CD4-positive, alpha-beta T cell (primary cell): ENCODE data around the gene C16orf87. TPM values are rescaled to one million over a fixed set of nuclear protein-coding genes. Genes with fewer than 3 reads are reported as not detected.

Experiments
- ATAC-seq: fragments of 200-7000 bp; cut with Tn5 transposase; one replicate; pipeline ENCODE4 v1.10.0; 2022; ENCODE audit warnings: mild to moderate bottlenecking; ENCODE audit not compliant: poor library complexity
- CTCF ChIA-PET: fragments of 350-600 bp; sonication (Branson Sonifier 250); formaldehyde crosslinking; loops from one replicate; lab custom pipeline; 2021; ENCODE audit warnings: antibody characterized with exemption, inconsistent platforms; lab: Charles Lee
- POLR2A ChIA-PET: fragments of 350-600 bp; sonication (Branson Sonifier 250); formaldehyde crosslinking; loops from one replicate; lab custom pipeline; 2021; ENCODE audit warnings: antibody characterized with exemption, inconsistent platforms; lab: Charles Lee
- DNase-seq, 14 experiments: peaks; one replicate each; pipeline ENCODE4 v3.0.0-alpha.2; 2013 to 2020; ENCODE audit warnings: mixed read lengths in 2 of 14
- H3K27ac ChIP-seq, 2 donors: one replicate each; pipeline versions ENCODE4 v1.5.1 to v1.7.0; 2013; ENCODE audit warnings: low read length in 2 of 2, low read depth in 1 of 2, mild to moderate bottlenecking in 1 of 2
- H3K27me3 ChIP-seq, 2 experiments: 1 replicate in 1 of 2; 2 replicates in 1 of 2; pipeline versions ENCODE4 v1.6.1 to v1.7.0; 2013; ENCODE audit warnings: low read length in 2 of 2, control low read depth in 1 of 2, mild to moderate bottlenecking in 1 of 2, moderate library complexity in 1 of 2; ENCODE audit not compliant: insufficient read depth in 2 of 2, control insufficient read depth in 1 of 2
- H3K36me3 ChIP-seq: one replicate; pipeline ENCODE4 v1.6.1; 2013; ENCODE audit warnings: low read length, control low read depth; ENCODE audit not compliant: insufficient read depth
- H3K4me1 ChIP-seq: one replicate; pipeline ENCODE4 v1.6.1; 2013; ENCODE audit warnings: low read length, control low read depth; ENCODE audit not compliant: insufficient read depth
- H3K4me3 ChIP-seq: one replicate; pipeline ENCODE4 v1.5.1; 2013; ENCODE audit warnings: mild to moderate bottlenecking, low read length, moderate library complexity
- H3K9me3 ChIP-seq, 2 experiments: 1 replicate in 1 of 2; 2 replicates in 1 of 2; pipeline versions ENCODE4 v1.6.1 to v1.7.0; 2013; ENCODE audit warnings: low read length in 2 of 2, mild to moderate bottlenecking in 2 of 2, control low read depth in 1 of 2, moderate library complexity in 1 of 2; ENCODE audit not compliant: control insufficient read depth in 1 of 2, insufficient read depth in 1 of 2
- H3K27ac Mint-ChIP-seq: one replicate; pipeline ENCODE4 v1.8.0; 2020; ENCODE audit warnings: mixed read lengths
- H3K27me3 Mint-ChIP-seq: one replicate; pipeline ENCODE4 v1.8.0; 2021; ENCODE audit warnings: mixed read lengths
- H3K36me3 Mint-ChIP-seq: one replicate; pipeline ENCODE4 v1.8.0; 2021; ENCODE audit warnings: low read depth, mixed read lengths
- H3K4me1 Mint-ChIP-seq: one replicate; pipeline ENCODE4 v1.8.0; 2021; ENCODE audit warnings: low read depth, mixed read lengths
- H3K4me3 Mint-ChIP-seq: one replicate; pipeline ENCODE4 v1.8.0; 2020; ENCODE audit warnings: mild to moderate bottlenecking, mixed read lengths
- H3K9me3 Mint-ChIP-seq: one replicate; pipeline ENCODE4 v1.8.0; 2020; ENCODE audit warnings: mixed read lengths
- intact Hi-C, 2 experiments: fragments of 100-400 bp; cut with DNase I in 1 of 2; cut with micrococcal nuclease in 1 of 2; formaldehyde crosslinking; loops; one replicate each; pipeline versions ENCODE4 v1.15.1 to v1.9.0; 2023 to 2025; cut with DNase I, micrococcal nuclease
- total RNA-seq, 174 experiments: library from RNA in 2 of 174; stranded (reverse) in 2 of 174; gene quantifications; one replicate each; pipeline ENCODE4 v1.2.3 and lab custom pipeline; 2021 to 2026
- TF ChIP-seq, protein P1 (sequence below): fragments of 200-600 bp; IDR thresholded peaks from one replicate; pipeline ENCODE4 v1.8.0; 2022; ENCODE audit warnings: antibody characterized with exemption, mild to moderate bottlenecking

The C16orf87 gene
- total RNA-seq, 2 experiments from 2014 or later: 20.6 to 22.6 TPM

DNA sequence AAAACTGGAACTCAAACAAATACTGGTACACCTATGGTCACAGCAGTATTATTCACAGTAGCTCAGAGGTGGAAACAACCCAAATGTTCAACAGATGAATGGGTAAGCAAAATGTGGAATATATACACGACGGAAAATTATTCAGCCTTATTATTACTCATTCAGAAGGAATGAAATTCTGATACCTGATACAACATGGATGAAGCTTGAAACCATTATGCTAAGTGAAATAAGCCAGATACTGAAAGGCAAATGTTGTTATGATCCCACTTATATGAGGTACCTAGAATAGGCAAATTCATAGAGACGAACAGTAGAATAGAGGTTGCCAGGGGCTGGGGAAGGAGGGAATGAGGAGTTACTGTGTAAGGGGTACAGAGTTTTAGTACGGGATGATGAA, 55.8 kb downstream of the C16orf87 start:
- Histone ChIP-seq H3K4me3 (no peak overlapping the region), H3K27me3 (no peaks in the 10 kb centered on the region), H3K4me1 (no peaks in the 10 kb centered on the region), H3K9me3 (peaks cover 0 to 11% of the 10 kb centered on the region in 2 experiments), H3K36me3 (no peaks in the 10 kb centered on the region), H3K27ac (no peak overlapping the region)
- Mint-ChIP-seq H3K4me3 (no peak overlapping the region), H3K27ac (no peak overlapping the region), H3K4me1 (no peaks in the 10 kb centered on the region), H3K36me3 (no peaks in the 10 kb centered on the region), H3K9me3 (no peaks in the 10 kb centered on the region), H3K27me3 (no peaks in the 10 kb centered on the region)
- DNase-seq (no peak), ATAC-seq (no peak)
- ChIA-PET CTCF (interaction anchor here (1.3 kb wide), 1 partner anchor 10 kb away, joined by 5 read pairs; no protein-coding TSS in a partner anchor), POLR2A (no interaction called here)
- intact Hi-C loops: loop anchor here in 1 of 2 experiments (5.0 kb wide), 1 partner anchor 68 kb away; no protein-coding TSS in a partner anchor
- TF ChIP-seq, protein P1, sequence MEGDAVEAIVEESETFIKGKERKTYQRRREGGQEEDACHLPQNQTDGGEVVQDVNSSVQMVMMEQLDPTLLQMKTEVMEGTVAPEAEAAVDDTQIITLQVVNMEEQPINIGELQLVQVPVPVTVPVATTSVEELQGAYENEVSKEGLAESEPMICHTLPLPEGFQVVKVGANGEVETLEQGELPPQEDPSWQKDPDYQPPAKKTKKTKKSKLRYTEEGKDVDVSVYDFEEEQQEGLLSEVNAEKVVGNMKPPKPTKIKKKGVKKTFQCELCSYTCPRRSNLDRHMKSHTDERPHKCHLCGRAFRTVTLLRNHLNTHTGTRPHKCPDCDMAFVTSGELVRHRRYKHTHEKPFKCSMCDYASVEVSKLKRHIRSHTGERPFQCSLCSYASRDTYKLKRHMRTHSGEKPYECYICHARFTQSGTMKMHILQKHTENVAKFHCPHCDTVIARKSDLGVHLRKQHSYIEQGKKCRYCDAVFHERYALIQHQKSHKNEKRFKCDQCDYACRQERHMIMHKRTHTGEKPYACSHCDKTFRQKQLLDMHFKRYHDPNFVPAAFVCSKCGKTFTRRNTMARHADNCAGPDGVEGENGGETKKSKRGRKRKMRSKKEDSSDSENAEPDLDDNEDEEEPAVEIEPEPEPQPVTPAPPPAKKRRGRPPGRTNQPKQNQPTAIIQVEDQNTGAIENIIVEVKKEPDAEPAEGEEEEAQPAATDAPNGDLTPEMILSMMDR: no peak

DNA sequence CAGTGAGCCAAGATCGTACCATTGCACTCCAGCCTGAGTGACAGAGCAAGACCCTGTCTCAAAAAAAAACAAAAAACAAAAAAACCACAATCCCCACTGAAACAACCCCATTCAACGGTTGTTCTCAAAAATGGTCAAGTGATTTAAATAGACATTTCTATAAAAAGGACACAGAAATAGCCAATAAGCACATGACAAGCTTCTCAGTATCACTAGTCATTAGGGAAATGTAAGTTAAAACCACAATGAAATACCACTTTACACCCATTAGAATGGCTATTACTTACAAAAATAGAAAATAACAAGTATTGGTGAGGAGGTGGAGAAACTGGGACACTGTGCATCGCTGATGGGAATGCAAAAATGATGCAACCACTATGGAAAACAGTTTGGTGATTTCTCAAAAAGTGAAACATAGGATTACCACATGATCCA, 56.2 kb downstream of the C16orf87 start:
- Histone ChIP-seq H3K27ac (no peak overlapping the region), H3K4me3 (no peak overlapping the region), H3K27me3 (no peaks in the 10 kb centered on the region), H3K36me3 (no peaks in the 10 kb centered on the region), H3K4me1 (no peaks in the 10 kb centered on the region), H3K9me3 (peaks cover 0 to 11% of the 10 kb centered on the region in 2 experiments)
- TF ChIP-seq, protein P1: no peak
- H3K36me3 Mint-ChIP-seq: no peaks in the 10 kb centered on the region
- DNase-seq (no peak), ATAC-seq (no peak)
- intact Hi-C loops: loop anchor here in 1 of 2 experiments (5.0 kb wide), 1 partner anchor 67 kb away; no protein-coding TSS in a partner anchor
- H3K4me3 Mint-ChIP-seq: no peak overlapping the region
- H3K9me3 Mint-ChIP-seq: no peaks in the 10 kb centered on the region
- H3K4me1 Mint-ChIP-seq: no peaks in the 10 kb centered on the region
- ChIA-PET CTCF (interaction anchor here (1.3 kb wide), 1 partner anchor 10 kb away, joined by 5 read pairs; no protein-coding TSS in a partner anchor), POLR2A (no interaction called here)
- H3K27ac Mint-ChIP-seq: no peak overlapping the region
- no peaks in the 10 kb centered on the region for H3K27me3 Mint-ChIP-seq

DNA sequence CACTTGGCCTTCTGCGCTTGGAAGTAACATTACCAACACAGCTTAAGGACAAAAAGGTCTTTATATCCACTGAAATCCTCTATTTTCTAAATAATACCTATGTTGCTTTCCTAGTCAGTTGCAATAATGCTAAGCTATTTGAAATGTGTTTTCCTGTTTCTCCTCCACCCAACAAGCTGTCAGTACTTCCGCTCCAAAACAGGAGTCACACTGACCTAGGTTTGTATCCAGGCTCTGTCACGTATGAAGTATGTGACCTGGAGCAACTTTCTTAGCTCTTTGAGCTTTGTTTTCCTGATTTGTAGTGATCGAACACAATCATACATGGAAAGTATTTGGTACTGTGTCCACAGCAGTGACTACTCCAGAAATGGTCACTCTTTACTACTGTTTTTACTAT, 58.5 kb downstream of the C16orf87 start:
- Mint-ChIP-seq H3K4me1 (no peaks in the 10 kb centered on the region), H3K4me3 (no peak overlapping the region), H3K9me3 (no peaks in the 10 kb centered on the region), H3K27me3 (no peaks in the 10 kb centered on the region), H3K27ac (no peak overlapping the region), H3K36me3 (no peaks in the 10 kb centered on the region)
- no peaks in the 10 kb centered on the region for H3K27me3 ChIP-seq
- CTCF ChIA-PET: no interaction called here
- ATAC-seq (no peak), DNase-seq (no peak)
- POLR2A ChIA-PET: no interaction called here
- no peaks in the 10 kb centered on the region for H3K36me3 ChIP-seq
- no peak overlapping the region for H3K4me3 ChIP-seq
- no peaks in the 10 kb centered on the region for H3K4me1 ChIP-seq
- no peak overlapping the region for H3K27ac ChIP-seq
- H3K9me3 ChIP-seq: peaks cover 0 to under 1% of the 10 kb centered on the region in 2 experiments
- TF ChIP-seq, protein P1: no peak
- intact Hi-C loops: no loop called here
